NT2/D1 (cell line): ENCODE measurements around the gene TSPEAR.

Experiments
- SUZ12 ChIP-seq: IDR thresholded peaks from 2 replicates; pipeline ENCODE4 v1.6.1; 2011; ENCODE audit not compliant: insufficient read length, insufficient read depth; ENCODE audit errors: extremely low read depth
- YY1 ChIP-seq: IDR thresholded peaks from 2 replicates; pipeline ENCODE4 v1.6.1; 2011; ENCODE audit not compliant: insufficient read length, insufficient read depth

DNA sequence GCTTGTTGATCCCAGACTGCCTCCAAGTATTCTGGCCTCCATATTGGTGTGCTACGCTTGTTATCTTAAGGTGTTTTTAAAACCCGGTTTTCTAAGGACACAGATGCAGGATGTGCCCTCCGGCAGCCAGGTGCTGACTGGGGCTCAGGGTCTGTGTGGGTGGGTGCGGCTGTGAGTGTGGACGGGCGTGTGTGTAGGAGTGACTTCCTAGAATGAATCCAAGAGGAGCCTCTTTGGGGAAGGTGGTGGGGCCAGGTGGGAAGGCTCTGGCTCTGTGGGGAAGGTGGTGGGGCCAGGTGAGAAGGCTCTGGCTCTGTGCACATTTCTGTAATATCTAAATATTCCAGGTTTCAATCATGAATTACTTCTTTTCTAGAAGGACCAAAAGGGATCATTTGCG, 12.8 kb upstream of the TSPEAR start:
- TF ChIP-seq YY1: no peak
- no peak for TF ChIP-seq SUZ12
